Upper lobe of left lung (tissue), 6 donors: ENCODE results near the gene OR2AG1. TPM values are rescaled to one million over a fixed set of nuclear protein-coding genes. Genes with fewer than 3 reads are reported as not detected.
A peak's percentile ranks its signal among the peaks of the same experiment; 100 is the strongest.
"Not testable (repeated sequence)": the region's sequence is repeated elsewhere in the genome, so short reads cannot be mapped to it uniquely, and the experiment has no call there.

Experiments used
- ATAC-seq, 2 donors: fragments of 200-7000 bp; cut with Tn5 transposase; one replicate each; pipeline ENCODE4 v1.9.1; 2022; ENCODE audit warnings: mild to moderate bottlenecking in 2 of 2, moderate library complexity in 2 of 2; ENCODE audit not compliant: low FRiP score in 2 of 2
- DNase-seq, 2 donors: peaks; one replicate each; pipeline ENCODE4 v3.0.0-alpha.2; 2019 to 2020
- H3K27ac ChIP-seq, 4 donors: fragments of 200-600 bp; sonication (generic); one replicate each; pipeline ENCODE4 v1.5.1; 2016 to 2019
- H3K27me3 ChIP-seq, 4 donors: fragments of 200-600 bp; sonication (generic); one replicate each; pipeline ENCODE4 v1.5.1; 2017 to 2019
- H3K36me3 ChIP-seq, 4 donors: fragments of 200-600 bp; sonication (generic); one replicate each; pipeline ENCODE4 v1.5.1; 2016 to 2019
- H3K4me1 ChIP-seq, 4 donors: fragments of 200-600 bp; sonication (generic); one replicate each; pipeline ENCODE4 v1.5.1; 2018 to 2019
- H3K4me3 ChIP-seq, 4 donors: fragments of 200-600 bp; sonication (generic); one replicate each; pipeline ENCODE4 v1.5.1; 2017 to 2019; ENCODE audit warnings: mild to moderate bottlenecking in 2 of 4, moderate library complexity in 1 of 4
- H3K9me3 ChIP-seq, 4 donors: fragments of 200-600 bp; sonication (generic); one replicate each; pipeline ENCODE4 v1.5.1; 2018 to 2019
- CTCF ChIP-seq, 6 experiments: fragments of 450-650 bp in 4 of 6; fragments of 200-600 bp in 2 of 6; sonication (generic) in 2 of 6; IDR thresholded peaks; one replicate each; pipeline ENCODE4 v1.5.1; 2016 to 2019; ENCODE audit warnings: antibody characterized with exemption in 6 of 6
- EP300 ChIP-seq, 4 donors: sonication (generic); formaldehyde crosslinking; IDR thresholded peaks; one replicate each; pipeline ENCODE4 v1.5.1; 2017; ENCODE audit warnings: antibody characterized with exemption in 4 of 4, control low read depth in 2 of 4
- POLR2A ChIP-seq, 4 donors: fragments of 450-650 bp; IDR thresholded peaks; one replicate each; pipeline ENCODE4 v1.5.1; 2016 to 2017; ENCODE audit warnings: antibody characterized with exemption in 4 of 4, mild to moderate bottlenecking in 2 of 4
- POLR2AphosphoS5 ChIP-seq, 2 donors: sonication (generic); formaldehyde crosslinking; IDR thresholded peaks; one replicate each; pipeline ENCODE4 v1.5.1; 2017; ENCODE audit warnings: antibody characterized with exemption in 2 of 2
- WGBS, 2 donors: methylation state at CpG; one replicate each; pipeline ENCODE4 v1.1.5; 2017 to 2018; 5-methylcytosine and 5-hydroxymethylcytosine counted together
- total RNA-seq, 6 donors: library from RNA; depleted of rRNA in 4 of 6; stranded (reverse); fragments of >200 nt in 4 of 6; gene quantifications; one replicate each; pipeline versions ENCODE4 v1.1.0 to v1.2.1, GENCODE V29; 2016 to 2021
- donor health status: DM: no; HTN: no; CAD: no; lungs with moderate emphysema.
- donor health status: DM: no; HTN: yes; CAD: no; lungs with severe emphysema.

OR2AG1 gene
- total RNA-seq, 6 donors from 2014 or later: not detected

GRCh38 chr11:6794639-6795038 lies 11.8 kb downstream of the OR2AG1 start:
- Histone ChIP-seq H3K27ac (no peak overlapping the region), H3K27me3 (no peaks in the 10 kb centered on the region), H3K4me3 (no peak overlapping the region), H3K9me3 (no peaks in the 10 kb centered on the region), H3K36me3 (no peaks in the 10 kb centered on the region), H3K4me1 (no peaks in the 10 kb centered on the region)
- ATAC-seq: no peak
- TF ChIP-seq CTCF (IDR thresholded peaks at IDR 0.05): no peak
- TF ChIP-seq EP300 (IDR thresholded peaks at IDR 0.05): no peak
- no peak for TF ChIP-seq POLR2A (IDR thresholded peaks at IDR 0.05)
- TF ChIP-seq POLR2AphosphoS5 (IDR thresholded peaks at IDR 0.05): no peak
- WGBS, 2 donors: 92 to 96% methylated on average over 4 of the region's 4 CpGs
- DNase-seq: no peak

- Histone ChIP-seq H3K36me3 (no peaks in the 10 kb centered on the region), H3K27me3 (no peaks in the 10 kb centered on the region), H3K27ac (no peak within 1 kb of the TSS), H3K9me3 (peaks cover 0 to 5% (median 0%) of the 10 kb centered on the region in 4 donors), H3K4me1 (no peaks in the 10 kb centered on the region), H3K4me3 (no peak within 1 kb of the TSS)
- no peak for TF ChIP-seq POLR2A (IDR thresholded peaks at IDR 0.05)
- no peak for TF ChIP-seq EP300 (IDR thresholded peaks at IDR 0.05)
- no peak for TF ChIP-seq POLR2AphosphoS5 (IDR thresholded peaks at IDR 0.05)
- no peak for TF ChIP-seq CTCF (IDR thresholded peaks at IDR 0.05)
- ATAC-seq (no peak), DNase-seq (no peak)
- 84% methylated on average over 1 of the region's 1 CpG for WGBS, 2 donors
Observed at GRCh38 chr11:6799402-6799801, 16.6 kb downstream of the OR2AG1 start, which contains the start of gene OR6A2. OR6A2 (minus strand) TSS chr11:6799689; CDS start chr11:6795708, 3,981 bp downstream.

GRCh38 chr11:6801075-6801474 lies 18.3 kb downstream of the OR2AG1 start:
- not testable (repeated sequence) for H3K4me1 ChIP-seq, ATAC-seq, H3K36me3 ChIP-seq, DNase-seq, H3K27me3 ChIP-seq, H3K4me3 ChIP-seq, H3K27ac ChIP-seq, H3K9me3 ChIP-seq

GRCh38 chr11:6812390-6813005 lies 29.7 kb downstream of the OR2AG1 start:
- ATAC-seq: peak; percentile 75 to 87
- no peaks in the 10 kb centered on the region for H3K4me1 ChIP-seq
- 12 to 18% methylated on average over 6 of the region's 6 CpGs for WGBS, 2 donors

GRCh38 chr11:6813656-6814055 lies 30.8 kb downstream of the OR2AG1 start:
- TF ChIP-seq POLR2A (IDR thresholded peaks at IDR 0.05) (no peak), EP300 (IDR thresholded peaks at IDR 0.05) (no peak), CTCF (IDR thresholded peaks at IDR 0.05) (no peak), POLR2AphosphoS5 (IDR thresholded peaks at IDR 0.05) (no peak)
- DNase-seq (no peak), ATAC-seq (no peak)
- Histone ChIP-seq H3K4me3 (no peak overlapping the region), H3K36me3 (no peaks in the 10 kb centered on the region), H3K27ac (no peak overlapping the region), H3K27me3 (no peaks in the 10 kb centered on the region), H3K4me1 (no peaks in the 10 kb centered on the region), H3K9me3 (no peaks in the 10 kb centered on the region)
- 58 to 72% methylated on average over 2 of the region's 2 CpGs for WGBS, 2 donors

More at GRCh38 chr11:6812390-6813005, 29.7 kb downstream of the OR2AG1 start:
- TF ChIP-seq POLR2AphosphoS5 (IDR thresholded peaks at IDR 0.05): no peak
- no peak for TF ChIP-seq POLR2A (IDR thresholded peaks at IDR 0.05)
- TF ChIP-seq CTCF (IDR thresholded peaks at IDR 0.05): peak; percentile 54 to 87 (median 68)
- TF ChIP-seq EP300 (IDR thresholded peaks at IDR 0.05): no peak
- H3K4me3 ChIP-seq: no peak overlapping the region
- DNase-seq: no peak
- H3K9me3 ChIP-seq: no peaks in the 10 kb centered on the region
- no peaks in the 10 kb centered on the region for H3K36me3 ChIP-seq
- H3K27ac ChIP-seq: no peak overlapping the region
- no peaks in the 10 kb centered on the region for H3K27me3 ChIP-seq
